HG03521 (cell line): ENCODE data around the gene TEAD2.
"Not testable (repeated sequence)": the region's sequence is repeated elsewhere in the genome, so short reads cannot be mapped to it uniquely, and the experiment has no call there.

Experiments used
- ATAC-seq: cut with Tn5 transposase; IDR thresholded peaks from one replicate; pipeline ENCODE4 v1.9.1; 2021; ENCODE audit warnings: mild to moderate bottlenecking, moderate library complexity; ENCODE audit not compliant: unreplicated experiment

Gene TEAD2

DNA sequence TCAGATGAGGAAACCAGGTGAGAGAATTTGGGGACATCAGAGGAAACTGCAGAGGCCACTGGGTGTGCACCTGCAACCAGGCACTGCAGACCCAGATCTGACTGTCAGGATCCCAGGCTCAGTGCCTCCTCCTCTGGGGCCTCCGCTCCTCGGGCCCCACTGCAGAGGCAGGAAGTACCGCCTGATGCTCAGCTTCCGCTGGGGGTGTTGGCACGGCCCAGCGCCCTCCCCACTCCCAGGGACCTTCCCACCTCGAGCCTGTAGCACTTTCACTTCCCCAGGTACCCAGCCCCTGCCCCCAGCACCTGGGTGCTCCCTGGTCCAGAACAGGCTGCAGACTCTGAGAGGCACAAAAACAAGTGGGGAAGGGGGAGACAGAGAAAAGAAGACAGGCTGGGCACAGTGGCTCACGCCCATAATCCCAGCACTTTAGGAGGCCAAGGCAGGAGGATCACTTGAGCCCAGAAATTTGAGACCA lies 28.4 kb downstream of the TEAD2 start:
- ATAC-seq = no peak

DNA sequence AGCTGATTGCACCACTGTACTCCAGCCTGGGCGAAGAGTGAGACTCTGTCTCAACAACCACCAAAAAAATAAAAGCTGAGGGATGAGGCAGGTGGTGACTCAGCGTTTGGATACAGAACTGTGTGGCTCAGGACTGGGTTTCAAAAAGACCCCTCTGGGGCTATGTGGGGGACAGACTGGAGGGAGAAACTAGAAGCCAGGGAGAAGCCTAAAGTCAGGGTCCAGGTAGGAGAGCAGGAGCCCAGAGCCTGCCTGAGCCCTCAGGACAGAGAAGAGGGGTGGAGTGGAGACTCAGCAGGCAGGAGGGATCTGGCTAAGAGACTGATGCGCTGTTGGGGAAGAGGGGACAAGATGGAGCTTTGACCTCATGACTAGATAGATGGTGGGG lies 28.8 kb downstream of the TEAD2 start:
- ATAC-seq = no peak

DNA sequence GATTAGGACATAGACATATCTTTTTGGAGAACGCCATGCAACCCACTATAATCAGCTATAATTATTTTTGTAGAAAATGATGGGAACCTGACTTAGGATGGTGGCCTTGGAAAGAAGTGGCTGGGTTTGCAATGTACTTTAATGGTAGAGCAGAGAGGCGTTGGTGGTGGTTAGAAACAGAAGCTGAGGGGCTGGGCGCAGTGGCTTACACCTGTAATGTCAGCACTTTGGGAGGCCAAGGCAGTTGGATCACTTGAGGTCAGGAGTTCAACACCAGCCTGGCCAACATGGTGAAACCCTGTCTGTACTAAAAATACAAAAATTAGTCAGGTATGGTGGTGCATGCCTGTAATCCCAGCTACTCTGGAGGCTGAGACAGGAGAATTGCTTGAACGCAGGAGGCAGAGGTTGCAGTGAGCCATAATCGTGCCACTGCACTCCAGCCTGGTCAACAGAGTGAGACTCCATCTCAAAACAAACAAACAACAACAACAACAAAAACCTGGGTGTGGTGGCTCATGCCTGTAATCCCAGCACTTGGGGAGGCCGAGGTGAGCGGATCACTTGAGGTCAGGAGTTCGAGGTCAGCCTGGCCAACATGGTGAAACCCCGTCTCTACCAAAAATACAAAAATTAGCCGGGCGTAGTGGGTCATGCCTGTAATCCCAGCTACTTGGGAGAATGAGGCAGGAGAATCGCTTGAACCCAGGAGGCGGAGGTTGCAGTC lies 29.4 kb downstream of the TEAD2 start:
- not testable (repeated sequence) for ATAC-seq

DNA sequence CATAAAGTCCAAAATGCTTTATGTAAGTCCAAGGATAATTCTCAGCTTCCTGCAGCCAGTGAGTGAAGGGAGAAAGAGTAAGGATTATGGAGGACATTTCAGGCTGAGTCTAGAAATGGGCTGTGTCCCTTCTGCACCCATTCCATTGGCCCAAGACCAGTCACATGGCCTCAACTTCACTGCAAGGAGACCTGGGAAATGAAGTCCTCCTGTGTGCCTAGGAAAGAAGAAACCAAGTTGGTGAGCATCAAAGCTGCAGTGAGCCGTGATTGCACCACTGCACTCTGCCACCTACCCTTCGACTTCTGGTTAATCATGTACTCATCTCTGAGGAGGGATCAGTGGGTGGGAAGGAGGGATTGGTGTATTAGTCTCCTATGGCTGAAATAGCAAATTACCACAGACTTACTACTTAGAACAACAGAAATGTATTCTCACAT lies 30.6 kb downstream of the TEAD2 start:
- no peak for ATAC-seq

DNA sequence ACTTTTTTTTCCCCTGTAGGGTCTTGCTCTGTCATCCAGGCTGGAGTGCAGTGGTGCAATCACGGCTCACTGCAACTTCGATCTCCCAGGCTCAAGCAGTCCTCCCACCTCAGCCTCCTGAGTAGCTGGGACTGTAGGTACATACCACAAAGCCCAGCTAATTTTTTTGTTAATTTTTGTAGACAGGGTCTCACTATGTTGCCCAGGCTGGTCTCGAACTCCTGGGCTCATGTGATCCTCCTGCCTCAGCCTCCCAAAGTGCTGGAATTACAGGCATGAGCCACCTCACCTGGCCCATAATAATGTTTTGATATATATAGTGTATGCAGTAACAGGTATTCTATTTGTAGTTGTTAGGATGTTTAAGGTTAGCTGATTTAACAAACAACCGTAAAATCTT lies 31.0 kb downstream of the TEAD2 start:
- not testable (repeated sequence) for ATAC-seq

DNA sequence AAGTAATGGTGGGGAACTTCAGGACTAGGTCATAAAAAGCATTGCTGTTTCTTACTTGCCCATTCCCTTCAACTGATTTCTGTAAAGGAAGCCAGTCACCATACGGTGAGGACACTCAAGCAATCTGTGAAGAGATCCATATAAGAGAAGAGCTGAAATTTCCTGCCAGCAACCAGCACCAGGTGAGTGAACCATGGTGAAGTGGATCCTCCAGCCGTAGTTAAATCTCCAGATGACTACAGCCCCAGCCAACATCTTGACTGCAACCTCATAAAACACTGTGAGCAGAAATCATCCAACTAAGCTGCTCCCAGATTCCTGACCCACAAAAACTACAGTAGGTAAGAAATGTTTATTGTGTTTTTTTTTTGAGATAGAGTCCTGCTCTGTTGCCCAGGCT lies 33.5 kb downstream of the TEAD2 start:
- no peak for ATAC-seq

DNA sequence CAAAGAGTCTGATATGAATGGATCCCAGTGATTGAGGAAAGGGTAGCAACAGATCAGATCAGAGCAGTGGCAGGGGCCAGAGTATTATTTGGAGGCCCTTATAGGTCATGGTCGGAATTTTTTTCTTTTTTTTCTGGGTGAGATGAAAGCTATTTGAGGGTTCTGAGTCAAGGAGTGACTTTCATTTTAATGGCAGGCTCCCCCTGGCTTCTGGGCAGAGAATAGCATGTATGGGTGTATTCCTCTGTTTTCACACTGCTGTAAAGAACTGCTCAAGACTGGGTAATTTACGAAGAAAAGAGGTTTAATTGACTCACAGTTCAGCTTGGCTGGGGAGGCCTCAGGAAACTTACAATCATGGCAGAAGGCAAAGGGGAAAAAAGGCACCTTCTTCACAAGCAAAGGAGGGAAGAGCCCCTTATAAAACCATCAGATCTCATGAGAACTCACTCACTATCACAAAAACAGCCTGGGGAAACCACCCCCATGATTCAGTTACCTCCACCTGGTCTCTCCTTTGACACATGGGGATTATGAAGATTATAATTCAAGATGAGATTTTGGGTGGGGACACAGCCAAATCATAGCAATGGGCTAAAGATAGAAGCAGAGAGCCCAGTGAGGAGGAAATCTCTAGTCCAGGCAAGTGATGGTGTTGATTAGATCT lies 34.2 kb downstream of the TEAD2 start:
- no peak for ATAC-seq

DNA sequence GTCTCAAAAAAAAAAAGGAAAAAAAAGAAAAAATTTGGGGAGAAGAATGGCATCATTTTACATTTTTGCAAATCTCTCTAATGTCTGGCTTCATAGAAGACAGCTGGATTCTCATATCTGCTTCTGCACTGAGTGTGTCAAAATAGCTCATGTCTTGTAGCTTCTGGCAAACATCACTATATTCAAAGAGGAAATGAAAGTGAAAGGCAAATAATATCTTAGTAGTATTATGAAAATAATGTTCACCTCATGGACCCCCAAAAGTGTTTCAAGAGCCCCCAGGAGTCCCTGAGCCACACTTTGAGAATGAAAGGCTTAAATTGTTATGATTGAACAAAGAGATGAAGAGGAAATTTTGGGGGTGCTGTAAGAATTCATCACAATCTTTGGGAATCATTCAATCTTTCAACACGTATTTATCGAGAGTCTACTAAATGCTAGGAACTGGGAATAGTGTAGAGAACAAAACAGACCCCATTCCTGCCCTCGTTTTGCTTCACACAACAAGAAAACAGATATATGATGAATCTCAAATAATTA lies 36.0 kb downstream of the TEAD2 start:
- ATAC-seq = no peak

DNA sequence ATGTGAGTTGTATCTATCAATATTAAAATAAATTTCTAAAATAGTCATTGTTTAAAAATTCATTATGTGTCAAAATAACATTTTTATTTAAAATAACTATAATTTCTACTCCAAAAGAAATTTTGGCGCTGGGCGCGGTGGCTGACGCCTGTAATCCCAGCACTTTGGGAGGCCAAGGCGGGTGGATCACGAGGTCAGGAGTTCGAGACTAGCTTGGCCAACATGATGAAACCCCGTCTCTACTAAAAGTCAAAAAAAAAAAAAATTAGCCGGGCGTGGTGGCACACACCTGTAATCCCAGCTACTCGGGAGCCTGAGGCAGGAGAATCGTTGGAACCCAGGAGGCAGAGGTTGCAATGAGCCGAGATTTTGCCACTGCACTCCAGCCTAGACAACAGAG lies 36.5 kb downstream of the TEAD2 start:
- not testable (repeated sequence) for ATAC-seq

DNA sequence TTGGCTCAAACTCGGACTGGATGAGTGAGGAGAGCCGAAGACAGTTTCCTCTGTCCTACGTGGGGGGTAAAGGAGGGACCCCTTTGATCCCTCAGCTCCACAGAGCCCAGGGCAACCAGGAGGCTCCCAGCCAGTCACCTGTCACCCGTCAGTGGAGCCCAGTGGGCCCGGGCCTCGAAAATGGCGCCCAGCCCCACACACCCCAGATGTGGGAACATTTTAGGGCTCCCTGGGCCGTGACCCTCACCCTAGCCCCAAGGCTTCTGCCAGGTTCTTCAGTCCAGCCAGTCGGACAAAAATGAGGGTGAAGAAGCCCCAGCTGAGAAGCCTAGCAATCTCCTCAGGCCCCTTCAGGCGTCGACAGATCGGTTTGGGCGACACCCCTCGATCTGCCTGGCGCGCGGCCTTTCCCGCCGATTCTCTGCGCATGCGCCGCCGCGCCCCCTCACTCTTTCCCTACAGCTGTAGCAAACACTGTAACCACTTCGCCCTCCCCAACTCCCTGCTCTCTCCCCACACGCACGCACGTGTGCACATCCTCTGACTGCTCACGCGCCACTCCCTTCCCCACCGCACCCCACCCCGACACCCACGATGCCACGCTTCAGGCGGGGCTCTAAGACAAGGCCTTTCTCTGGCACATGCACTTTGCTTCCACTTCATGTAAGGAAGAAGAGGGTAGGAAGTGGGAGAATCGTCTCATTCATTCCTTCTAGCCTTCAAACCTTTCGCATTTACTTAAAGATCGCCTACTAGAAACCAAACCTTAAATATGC lies 37.2 kb downstream of the TEAD2 start, which contains the start of gene SLC6A16:
SLC6A16 (minus strand) TSS at position 391 of the 776 bp plus-strand sequence. CDS start 13,844 bp downstream, outside the sequence.
- ATAC-seq = no peak

DNA sequence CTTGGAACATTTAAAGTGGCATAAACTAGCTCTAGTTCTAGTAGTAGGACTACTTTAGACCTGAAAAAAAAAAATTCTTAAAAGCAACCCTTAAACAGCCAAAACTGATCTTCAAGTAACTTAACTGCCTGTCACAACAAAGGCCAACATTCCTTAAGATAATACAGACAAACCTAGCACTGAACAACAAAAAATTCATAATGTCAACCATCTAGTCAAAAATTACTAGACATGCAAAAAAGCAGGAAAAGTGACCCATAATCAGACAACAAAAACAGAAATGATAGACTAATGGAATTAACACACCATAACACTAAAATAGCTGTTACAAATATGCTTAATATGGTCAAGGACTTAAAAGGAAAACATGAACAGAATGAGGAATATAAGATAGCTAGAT lies 43.9 kb downstream of the TEAD2 start:
- no peak for ATAC-seq

DNA sequence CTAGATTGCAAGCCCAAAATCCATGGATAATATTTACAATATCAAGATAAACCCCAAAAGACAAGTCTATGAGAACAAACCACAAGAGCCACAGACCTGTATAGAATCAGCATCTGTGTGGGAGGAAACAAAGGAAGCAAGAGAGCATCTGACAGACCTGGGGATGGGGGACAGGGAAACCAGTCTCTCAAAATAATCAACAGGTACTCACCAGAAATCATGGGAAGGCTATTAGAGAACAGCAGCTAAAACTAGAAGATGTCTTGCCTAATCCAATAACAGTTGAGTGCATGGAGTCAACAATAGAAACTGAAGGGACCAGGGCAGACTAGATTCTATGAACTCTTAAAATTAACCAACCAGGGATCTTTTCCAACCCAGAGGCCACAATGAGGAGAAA lies 45.9 kb downstream of the TEAD2 start:
- ATAC-seq = no peak

DNA sequence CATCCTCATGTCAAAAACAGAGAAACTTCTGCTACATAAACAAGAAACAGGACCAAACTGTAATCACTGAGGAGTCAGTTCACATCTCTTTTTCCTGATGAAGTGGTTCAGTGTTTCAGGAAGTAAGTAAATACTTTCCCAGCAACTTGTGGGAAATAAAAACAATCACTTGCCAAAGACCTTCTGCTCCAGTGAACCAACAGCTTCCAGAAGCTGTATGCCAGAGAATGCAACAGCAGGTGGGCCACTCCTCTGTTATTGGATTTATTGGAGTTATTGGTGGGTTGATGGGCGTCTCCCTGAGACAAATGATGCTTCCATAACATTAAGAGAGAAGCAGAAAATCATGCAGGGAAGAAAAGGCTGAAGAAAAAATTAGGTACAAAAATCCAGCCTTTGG lies 47.1 kb downstream of the TEAD2 start:
- ATAC-seq = no peak

DNA sequence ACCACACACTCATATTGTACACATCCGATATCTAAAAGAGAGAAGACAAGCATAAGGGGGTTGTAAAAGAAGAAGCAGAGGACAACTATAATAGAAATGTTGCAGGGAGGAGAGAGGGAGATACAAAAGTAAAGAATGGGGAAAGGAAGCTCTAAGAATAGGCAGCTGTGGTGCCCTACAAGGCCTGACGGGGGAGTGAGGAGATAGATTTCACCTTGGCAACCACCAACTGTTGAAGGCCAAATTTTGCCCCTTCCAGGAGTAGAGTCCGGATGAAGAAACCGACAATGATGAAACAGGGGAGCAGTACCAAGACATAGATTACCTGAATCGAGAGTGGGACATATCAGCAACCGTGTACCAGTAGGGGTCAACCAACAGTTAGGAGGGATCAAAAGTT lies 53.1 kb downstream of the TEAD2 start:
- no peak for ATAC-seq

DNA sequence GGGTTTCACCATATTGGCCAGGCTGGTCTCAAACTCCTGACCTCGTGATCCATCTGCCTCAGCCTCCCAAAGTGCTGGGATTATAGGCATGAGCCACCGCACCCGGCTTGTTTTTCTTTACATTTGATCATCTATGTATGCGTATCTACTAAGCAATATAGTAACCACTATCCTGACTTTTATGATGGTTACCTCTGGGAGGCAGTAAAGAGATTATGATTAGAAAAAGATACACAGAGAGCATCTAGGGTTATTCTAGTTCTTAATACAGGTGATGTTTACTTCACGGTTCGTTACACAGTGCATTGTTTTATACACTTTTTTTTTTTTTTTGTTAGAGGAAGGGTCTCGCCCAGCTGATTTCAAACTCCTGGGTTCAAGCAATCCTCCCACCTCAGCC lies 55.5 kb downstream of the TEAD2 start:
- ATAC-seq = not testable (repeated sequence)

DNA sequence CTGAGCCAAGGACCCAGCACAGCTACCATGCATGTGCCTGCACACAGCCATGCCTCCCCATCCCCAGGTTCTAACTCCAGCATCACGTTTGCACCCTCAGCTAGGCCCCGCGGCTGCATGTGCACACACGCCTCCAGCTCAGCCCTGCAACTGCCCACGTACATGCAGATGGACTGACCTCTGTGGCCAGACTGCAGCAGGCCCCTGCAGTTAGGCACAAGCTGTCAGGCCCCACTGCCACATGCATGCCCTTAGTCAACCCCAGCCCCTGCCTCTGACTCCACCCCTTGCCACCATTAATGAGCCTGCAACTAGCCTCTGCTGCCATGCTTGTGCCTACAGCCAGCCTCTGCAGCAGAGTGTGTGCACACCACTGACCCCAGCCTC lies 60.4 kb downstream of the TEAD2 start:
- no peak for ATAC-seq

DNA sequence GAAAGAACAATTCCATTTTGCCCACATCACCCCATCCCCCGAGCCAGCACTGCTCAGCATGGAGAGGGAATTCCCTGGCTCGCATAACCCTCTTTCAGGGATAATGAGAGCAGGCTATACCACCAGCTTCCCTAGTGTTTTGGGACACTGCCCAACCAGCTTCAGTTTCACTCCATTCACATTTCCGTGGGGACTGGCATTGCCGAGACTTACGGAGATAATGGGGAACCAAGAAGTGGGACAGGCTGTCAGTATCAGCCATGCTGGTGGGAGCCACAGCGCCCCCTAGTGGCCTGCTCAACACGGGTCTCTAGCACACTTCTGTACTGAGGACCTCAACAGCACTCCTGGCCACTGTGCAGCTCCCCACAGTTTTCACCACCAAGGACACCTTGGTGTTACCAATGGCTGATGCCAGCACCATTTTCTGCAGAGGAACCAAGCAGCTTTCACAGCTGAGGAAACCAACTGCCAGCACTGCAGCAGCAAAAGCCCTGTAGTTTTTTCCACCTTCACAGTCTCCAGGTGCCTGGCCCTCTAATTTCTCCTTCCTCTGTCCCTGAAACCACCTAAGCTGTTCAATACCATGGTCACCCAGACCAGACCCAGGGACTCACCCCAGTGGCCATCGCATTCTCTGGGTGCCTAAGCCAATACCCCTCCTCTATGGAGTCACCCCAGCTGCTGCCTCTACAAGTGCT lies 60.9 kb downstream of the TEAD2 start:
- ATAC-seq = peak; percentile 56

DNA sequence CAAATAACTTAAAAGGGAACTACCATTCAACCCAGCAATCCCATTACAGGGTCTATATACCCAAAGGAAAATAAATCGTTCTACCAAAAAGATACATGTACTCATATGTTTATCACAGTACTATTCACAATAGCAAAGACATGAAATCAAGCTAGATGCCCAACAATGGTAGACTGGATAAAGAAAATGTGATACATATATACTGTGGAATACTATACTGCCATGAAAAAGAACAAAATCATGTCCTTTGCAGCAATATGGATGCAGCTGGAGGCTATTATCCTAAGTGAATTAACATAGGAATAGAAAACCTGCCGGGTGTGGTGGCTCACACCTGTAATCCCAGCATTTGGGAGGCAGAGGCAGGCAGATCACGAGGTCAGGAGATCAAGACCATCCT lies 63.6 kb downstream of the TEAD2 start:
- ATAC-seq = not testable (repeated sequence)

DNA sequence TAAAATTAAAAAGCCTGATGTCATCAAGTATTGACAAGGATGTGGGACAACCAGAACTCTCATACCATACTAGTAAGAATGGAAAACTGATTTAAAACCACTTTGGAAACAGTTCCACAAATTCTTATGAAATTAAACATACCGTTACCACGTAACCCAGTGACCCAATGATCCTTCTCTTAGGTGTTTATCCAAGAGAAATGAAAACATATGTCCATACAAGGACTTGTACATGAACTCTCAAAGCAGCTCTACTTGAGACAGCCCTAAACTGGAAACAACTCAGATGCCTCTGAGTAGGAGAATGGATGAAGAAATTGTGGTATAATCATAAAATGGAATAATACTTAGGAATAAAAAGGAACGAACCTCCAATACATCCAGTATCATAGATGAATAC lies 64.8 kb downstream of the TEAD2 start:
- no peak for ATAC-seq

DNA sequence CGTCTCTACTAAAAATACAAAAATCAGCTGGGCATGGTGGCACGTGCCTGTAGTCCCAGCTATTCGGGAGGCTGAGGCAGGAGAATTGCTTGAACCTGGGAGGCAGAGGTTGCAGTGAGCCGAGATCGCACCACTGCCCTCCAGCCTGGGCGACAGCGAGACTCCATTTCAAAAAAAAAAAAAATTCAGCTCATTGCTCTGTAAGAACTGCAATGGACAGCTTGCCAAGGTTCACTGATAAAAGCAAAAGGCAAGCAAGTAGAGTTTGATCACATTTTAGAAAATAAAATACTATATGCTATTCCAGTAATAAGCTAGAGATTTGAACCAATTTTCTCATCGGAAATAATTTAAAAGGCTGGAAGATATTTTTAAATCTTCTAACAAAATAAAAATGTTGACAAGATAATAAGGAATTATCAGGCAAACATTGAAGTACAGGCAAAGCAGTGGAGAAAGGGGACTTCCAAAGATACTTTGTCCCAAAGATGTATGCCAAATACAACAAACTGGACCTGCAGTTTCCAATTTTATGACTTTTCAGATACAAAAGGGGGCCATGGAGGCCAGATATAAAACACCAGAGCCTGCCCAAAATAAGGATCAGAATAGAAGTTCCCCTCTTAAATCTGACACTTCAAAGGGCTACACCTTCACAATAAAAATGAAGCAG lies 66.9 kb downstream of the TEAD2 start:
- ATAC-seq = no peak
